ENCODE measurements around the gene C1QA.

C1QA gene

GRCh38 chr1:22613572-22613918 lies 22.9 kb upstream of the C1QA start:
- no peak for DNase-seq

- no peak for DNase-seq
These were observed 22.5 kb upstream of the C1QA start for GRCh38 chr1:22613951-22614350.

DNA sequence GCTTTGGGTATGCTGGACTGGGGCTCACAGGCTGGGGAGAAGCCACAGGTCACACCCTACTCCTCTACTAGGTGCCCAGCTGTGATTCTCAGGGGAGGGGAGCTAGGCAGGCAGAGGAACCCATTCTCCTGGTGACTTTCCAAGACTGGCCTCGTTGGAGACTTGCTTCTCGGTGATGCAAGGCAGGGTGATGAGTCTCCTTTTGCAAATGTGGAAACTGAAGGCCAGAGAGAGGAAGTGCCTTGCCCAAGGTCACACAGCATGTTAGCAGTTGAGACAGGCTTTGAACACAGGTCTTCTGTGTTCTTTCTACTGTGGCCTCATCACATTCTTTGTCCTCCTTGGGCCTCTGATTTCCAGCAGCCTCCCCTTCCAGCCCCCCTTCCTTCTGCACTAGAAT lies 20.5 kb upstream of the C1QA start:
- no peak for DNase-seq

- DNase-seq = no peak
These were observed 19.9 kb upstream of the C1QA start for GRCh38 chr1:22616571-22616970.

GRCh38 chr1:22618056-22618455 lies 18.4 kb upstream of the C1QA start:
- no peak for DNase-seq

DNA sequence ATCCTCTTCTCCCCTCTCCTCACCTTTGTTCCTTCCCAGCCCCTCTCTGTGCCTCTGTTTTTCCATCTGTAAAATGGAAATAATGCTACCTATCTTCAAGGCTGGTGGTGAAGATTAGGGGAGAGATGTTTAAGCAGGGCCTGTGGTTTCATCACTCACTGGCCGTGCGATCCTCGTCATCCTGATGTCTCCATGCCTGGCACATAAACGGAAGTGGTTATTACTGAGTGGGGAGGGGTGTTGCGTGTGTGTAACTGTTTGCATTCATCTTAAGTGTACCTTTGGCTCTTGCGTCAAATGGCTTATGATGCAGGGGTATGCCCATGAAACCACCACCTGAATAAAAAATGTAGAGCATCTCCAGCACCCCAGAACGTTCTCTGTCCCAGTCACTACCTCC lies 17.2 kb upstream of the C1QA start:
- DNase-seq = no peak

- DNase-seq = no peak
These were observed 16.6 kb upstream of the C1QA start for GRCh38 chr1:22619798-22620197.

GRCh38 chr1:22621761-22622160 lies 14.7 kb upstream of the C1QA start:
- DNase-seq = no peak

DNA sequence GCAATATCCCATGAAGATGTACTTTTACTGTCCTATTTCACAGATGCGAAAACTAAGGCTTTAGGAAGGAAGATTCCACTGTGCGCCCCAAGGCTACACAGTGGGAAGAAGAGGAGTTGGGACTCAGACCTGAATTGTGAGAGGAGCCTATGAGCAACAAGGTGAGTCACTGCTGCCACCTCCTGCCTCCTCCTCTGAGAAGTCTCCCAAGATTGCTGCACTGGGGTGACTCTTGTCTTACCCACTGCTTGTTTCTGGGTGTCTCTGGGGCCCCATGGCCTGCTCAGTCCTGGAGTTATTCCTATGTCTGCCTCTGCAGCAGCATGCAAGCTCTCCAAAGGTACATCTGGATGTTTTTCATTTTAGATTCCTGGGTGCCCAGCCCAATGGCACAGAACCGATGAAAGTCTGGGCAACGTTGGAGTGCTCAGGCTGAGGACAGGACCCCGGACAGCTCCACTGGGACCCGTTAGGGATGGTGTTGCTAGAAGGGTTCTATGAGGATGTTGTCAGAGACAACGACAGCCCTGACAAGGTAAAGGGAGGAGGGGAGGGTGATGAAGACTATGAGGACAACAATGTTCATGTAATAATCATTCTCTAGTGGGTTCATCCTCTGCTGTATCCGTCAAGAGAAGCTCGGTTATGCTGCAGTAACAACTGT lies 11.0 kb upstream of the C1QA start:
- no peak for DNase-seq

- DNase-seq = no peak
These were observed 9.9 kb upstream of the C1QA start for GRCh38 chr1:22626237-22627157.

GRCh38 chr1:22627331-22627730 lies 9.1 kb upstream of the C1QA start:
- no peak for DNase-seq

- DNase-seq = no peak
These were observed 7.6 kb upstream of the C1QA start for GRCh38 chr1:22628698-22629444.

DNA sequence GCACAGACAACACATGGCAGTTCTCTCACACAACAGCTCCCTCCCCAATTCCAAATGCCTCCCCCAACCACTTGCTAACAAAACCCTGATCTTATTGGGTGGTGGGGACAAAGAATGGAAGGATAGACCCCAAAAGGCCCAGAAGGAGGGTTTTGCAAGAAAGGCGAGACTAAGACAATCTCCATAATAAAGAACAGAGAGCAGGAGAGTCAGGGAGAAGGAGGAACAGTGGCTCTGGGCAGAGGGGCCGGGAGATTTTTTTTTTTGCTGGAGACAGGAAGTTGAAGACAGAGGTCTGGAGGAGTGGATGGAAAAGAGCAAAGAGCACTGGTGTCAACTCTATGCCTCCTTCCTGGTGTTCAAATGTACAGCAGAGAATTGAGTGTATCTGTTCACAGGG lies 6.5 kb upstream of the C1QA start:
- no peak for DNase-seq

DNA sequence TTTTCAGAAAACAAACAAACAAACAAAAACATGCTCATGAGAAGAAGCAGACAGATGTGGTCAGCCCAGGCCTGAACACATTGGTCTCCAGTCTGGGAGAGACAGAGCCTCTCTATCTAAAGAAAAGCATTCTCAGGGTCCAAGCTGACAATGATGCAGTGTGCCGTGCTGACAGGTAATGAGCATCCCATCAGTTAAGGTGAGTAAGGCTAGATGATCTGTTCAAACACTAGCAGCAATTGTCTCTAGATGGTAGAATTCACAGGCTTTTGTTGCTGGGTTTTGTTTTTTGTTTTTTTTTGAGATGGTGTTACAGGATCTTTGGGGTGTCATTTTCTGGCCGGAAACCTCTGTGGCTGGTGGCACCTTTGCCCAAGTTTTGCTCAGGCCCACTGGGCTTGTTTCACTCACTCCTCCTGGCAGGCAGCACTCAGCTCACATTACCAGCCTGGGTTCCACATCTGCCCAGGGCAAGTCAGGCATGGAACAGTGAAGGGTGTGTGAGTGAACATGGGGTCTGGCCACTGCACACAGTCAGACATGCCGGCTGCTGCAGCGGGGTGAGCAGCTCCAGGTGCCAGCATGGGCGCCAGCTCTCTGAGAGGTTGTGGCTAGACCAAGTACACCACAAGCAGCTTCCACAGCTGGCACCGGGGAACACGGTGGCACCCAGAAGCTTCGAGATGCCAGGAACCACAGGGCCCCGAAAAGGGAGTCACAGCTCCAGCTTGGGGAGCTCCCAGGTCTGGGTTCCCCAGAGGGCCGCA lies 2.5 kb upstream of the C1QA start:
- no peak for DNase-seq

GRCh38 chr1:22635436-22635835 lies 992 bp upstream of the C1QA start:
- DNase-seq = no peak

DNA sequence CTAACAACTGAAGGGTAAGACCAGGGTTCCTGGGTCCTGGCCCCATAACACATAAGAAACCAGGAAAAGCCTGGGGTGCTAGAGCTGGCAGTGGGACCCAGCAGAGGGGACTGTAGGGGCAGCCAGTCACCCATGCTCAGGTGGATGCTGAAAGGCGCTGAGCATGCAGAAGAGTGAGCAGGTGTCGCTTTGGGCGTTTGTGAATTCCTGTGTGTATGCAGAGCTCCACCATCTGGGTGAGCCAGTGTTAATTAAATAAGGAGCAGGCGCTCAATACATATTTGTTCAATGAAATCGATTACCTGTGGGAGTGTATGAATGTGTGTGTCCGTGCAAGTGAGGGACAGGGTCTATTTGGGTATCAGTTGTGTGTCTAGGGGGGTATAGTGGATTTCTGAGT lies 499 bp downstream of the C1QA start:
- no peak for DNase-seq

DNA sequence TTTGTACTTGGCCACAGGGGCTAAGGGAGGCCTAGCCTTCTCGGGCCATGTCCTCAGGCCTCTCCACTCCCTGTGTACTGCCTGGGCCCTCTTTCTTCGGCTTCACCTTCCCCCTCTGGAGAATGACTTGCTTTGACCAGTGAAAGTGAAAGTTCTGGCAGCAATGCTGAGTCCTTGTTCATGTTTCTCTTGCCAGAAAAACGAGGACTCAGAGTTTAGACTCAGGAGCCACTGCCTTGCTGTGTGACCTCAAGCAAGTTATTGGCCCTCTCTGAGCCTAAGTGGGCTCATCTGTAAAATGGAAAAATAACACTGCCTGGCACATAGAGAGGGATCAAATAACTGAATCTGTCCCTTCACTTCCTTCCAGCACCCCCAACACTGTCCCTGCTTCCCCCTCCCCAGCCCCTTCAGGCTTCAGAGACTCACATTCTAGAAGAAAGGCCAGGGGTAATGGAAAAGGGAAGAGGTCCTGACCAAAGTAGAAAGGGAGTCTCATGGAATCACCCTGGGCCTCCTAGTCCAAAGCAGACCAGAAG lies 1.5 kb downstream of the C1QA start:
- no peak for DNase-seq

- no peak for DNase-seq
These were observed 2.2 kb downstream of the C1QA start for GRCh38 chr1:22638476-22639234.

GRCh38 chr1:22639286-22639685 lies 2.9 kb downstream of the C1QA start:
- no peak for DNase-seq

GRCh38 chr1:22641247-22641646 lies 4.8 kb downstream of the C1QA start:
- no peak for DNase-seq

DNA sequence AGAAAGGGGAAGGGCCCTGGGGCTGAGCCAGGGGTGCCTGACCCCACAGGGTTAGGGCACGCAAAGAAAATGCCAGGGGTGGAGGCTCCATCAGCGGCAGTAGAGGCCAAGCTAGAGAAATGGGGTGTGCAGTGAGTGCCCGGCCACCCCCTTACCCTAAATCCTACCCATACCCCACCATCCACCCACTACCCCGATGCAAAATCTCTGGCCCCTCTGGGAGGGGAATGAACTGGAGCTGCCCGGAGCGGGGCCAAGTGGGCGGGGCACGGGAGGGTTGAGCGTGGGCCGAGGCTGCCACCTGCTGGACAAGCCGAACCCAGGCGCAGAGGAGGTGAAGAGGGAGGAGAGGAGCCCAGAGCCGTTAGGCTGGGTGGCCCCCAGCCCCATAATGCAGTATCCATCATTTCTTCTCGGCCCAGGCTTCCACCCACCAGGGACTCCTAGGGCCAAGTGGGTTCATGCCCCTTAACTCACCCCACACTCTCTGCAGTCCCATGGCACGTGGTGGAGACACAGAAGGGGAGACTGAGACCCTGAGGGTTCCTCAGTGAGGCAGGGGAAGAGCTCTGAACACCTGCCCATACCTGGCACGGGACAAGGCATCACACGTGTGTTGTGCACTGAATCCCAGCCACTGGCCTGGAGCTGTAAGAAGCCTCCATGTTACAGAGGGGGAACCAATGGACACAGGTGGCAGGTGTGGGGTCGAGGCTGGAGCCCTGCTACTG lies 5.6 kb downstream of the C1QA start:
- DNase-seq = peak; percentile 51

Data from CD4-positive, alpha-beta T cell treated with Interferon gamma for 1 hour (primary cell).